Right lobe of liver (tissue), 6 donors: Measurements from ENCODE around the gene COPG1. TPM values are rescaled to one million over a fixed set of nuclear protein-coding genes. Genes with fewer than 3 reads are reported as not detected.

Experiments used
- ATAC-seq, 4 donors: fragments of 200-7000 bp; cut with Tn5 transposase; one replicate each; pipeline ENCODE4 v1.9.1; 2020; ENCODE audit warnings: mild to moderate bottlenecking in 4 of 4, moderate library complexity in 4 of 4
- DNase-seq, 3 donors: peaks; one replicate each; pipeline ENCODE4 v3.0.0-alpha.2; 2020
- H3K27ac ChIP-seq, 3 donors: fragments of 200-600 bp; one replicate each; pipeline ENCODE4 v1.8.0; 2022
- H3K27me3 ChIP-seq, 2 donors: fragments of 200-600 bp; one replicate each; pipeline ENCODE4 v1.8.0; 2022
- H3K36me3 ChIP-seq, 4 donors: fragments of 200-600 bp; sonication (generic) in 1 of 4; one replicate each; pipeline versions ENCODE4 v1.5.1 to v1.8.0; 2017 to 2022; ENCODE audit warnings: control low read depth in 1 of 4
- H3K4me1 ChIP-seq, 4 donors: fragments of 200-600 bp; sonication (generic) in 1 of 4; one replicate each; pipeline versions ENCODE4 v1.5.1 to v1.8.0; 2017 to 2022; ENCODE audit warnings: control low read depth in 1 of 4
- H3K4me3 ChIP-seq, 3 donors: fragments of 200-600 bp; one replicate each; pipeline ENCODE4 v1.8.0; 2022
- H3K9me3 ChIP-seq, 4 donors: fragments of 200-600 bp; sonication (generic) in 1 of 4; one replicate each; pipeline versions ENCODE4 v1.5.1 to v1.8.0; 2017 to 2022; ENCODE audit warnings: control low read depth in 1 of 4
- CTCF ChIP-seq, 4 donors: fragments of 200-600 bp in 3 of 4; fragments of 450-650 bp in 1 of 4; IDR thresholded peaks; one replicate each; pipeline versions ENCODE4 v1.5.1 to v1.8.0; 2016 to 2022; ENCODE audit warnings: antibody characterized with exemption in 4 of 4, mild to moderate bottlenecking in 2 of 4
- POLR2A ChIP-seq: fragments of 450-650 bp; IDR thresholded peaks from one replicate; pipeline ENCODE4 v1.6.1; 2017; ENCODE audit warnings: antibody characterized with exemption, mild to moderate bottlenecking
- WGBS: methylation state at CpG from one replicate; pipeline ENCODE4 v1.1.6; 2018; ENCODE audit warnings: low coverage, low lambda C conversion rate; ENCODE audit not compliant: insufficient coverage; ENCODE audit errors: missing lambda C conversion rate; 5-methylcytosine and 5-hydroxymethylcytosine counted together
- intact Hi-C, 2 donors: fragments of 100-400 bp; cut with DNase I; formaldehyde crosslinking; loops; one replicate each; pipeline versions ENCODE4 v1.11.2 to v1.14.1; 2022
- total RNA-seq, 6 experiments: library from RNA; depleted of rRNA in 2 of 6; stranded (reverse); fragments of >200 nt in 2 of 6; fragmentation: NEBNext Ultra II Directional in 3 of 6; extraction: Animal tissue kit (Norgen Biotek cat#: 25700) in 3 of 6; gene quantifications; one replicate each; pipeline versions ENCODE4 v1.1.0 to v1.2.4, GENCODE V29; 2016 to 2023
- donor health status: DM: no; HTN: yes; CAD: no.
- donor health status: DM: no; HTN: no; CAD: no.
- donor health status: DM: no; HTN: no; CAD: no.
- donor health status: DM: no; HTN: yes; CAD: no.
- donor health status: DM: no; HTN: yes; CAD: no.

COPG1 gene
- total RNA-seq, 6 experiments from 2014 or later, result 75.9 to 140 (median 119) TPM

GRCh38 chr3:129224984-129225393 is 24.4 kb upstream of the COPG1 start:
- TF ChIP-seq CTCF (IDR thresholded peaks at IDR 0.05) (no peak), POLR2A (peak; percentile 73)
- H3K4me1 ChIP-seq, result peaks cover 0 to 36% (median 5%) of the 10 kb centered on the region in 4 donors
- intact Hi-C loops, result no loop called here
- H3K27me3 ChIP-seq, result no peaks in the 10 kb centered on the region
- peak overlapping the region; percentile 79 to 85 (median 82) for H3K27ac ChIP-seq
- peak overlapping the region in 1 of 3 donors; percentile 6 for H3K4me3 ChIP-seq
- ATAC-seq (peak; percentile 93 to 98 (median 96)), DNase-seq (peak; percentile 90 to 97 (median 96))
- no peaks in the 10 kb centered on the region for H3K36me3 ChIP-seq
- 2% methylated on average over 9 of the region's 9 CpGs for WGBS
- no peaks in the 10 kb centered on the region for H3K9me3 ChIP-seq

- intact Hi-C loops, result no loop called here
- 50% methylated on average over 6 of the region's 6 CpGs for WGBS
- Histone ChIP-seq H3K27ac (peak overlapping the region in 2 of 3 donors; percentile 37 to 82), H3K27me3 (no peaks in the 10 kb centered on the region), H3K4me1 (peaks cover 0 to 36% (median 5%) of the 10 kb centered on the region in 4 donors), H3K4me3 (no peak overlapping the region), H3K9me3 (no peaks in the 10 kb centered on the region), H3K36me3 (no peaks in the 10 kb centered on the region)
- TF ChIP-seq CTCF (IDR thresholded peaks at IDR 0.05) (no peak), POLR2A (no peak)
- ATAC-seq (peak; percentile 15 to 67 (median 32)), DNase-seq (peak; percentile 69 to 87 (median 72))
Observed at GRCh38 chr3:129226374-129226773, 23.0 kb upstream of the COPG1 start.

GRCh38 chr3:129228891-129229585 is 20.4 kb upstream of the COPG1 start:
- ATAC-seq (peak in 1 of 4 donors; percentile 3), DNase-seq (peak in 1 of 3 donors; percentile 55)
- intact Hi-C loops, result no loop called here
- no peaks in the 10 kb centered on the region for H3K9me3 ChIP-seq
- H3K27me3 ChIP-seq, result no peaks in the 10 kb centered on the region
- H3K4me1 ChIP-seq, result peaks cover 0 to 31% (median 5%) of the 10 kb centered on the region in 4 donors
- 17% methylated on average over 1 of the region's 11 CpGs for WGBS
- no peaks in the 10 kb centered on the region for H3K36me3 ChIP-seq
- no peak for TF ChIP-seq POLR2A
- H3K27ac ChIP-seq, result peak overlapping the region; percentile 26 to 65 (median 57)
- H3K4me3 ChIP-seq, result no peak overlapping the region

GRCh38 chr3:129230311-129231019 is 18.9 kb upstream of the COPG1 start:
- Histone ChIP-seq H3K9me3 (no peaks in the 10 kb centered on the region), H3K27me3 (no peaks in the 10 kb centered on the region), H3K27ac (peak overlapping the region; percentile 26 to 69 (median 43)), H3K4me1 (peaks cover 0 to 20% (median 2%) of the 10 kb centered on the region in 4 donors), H3K4me3 (no peak overlapping the region), H3K36me3 (no peaks in the 10 kb centered on the region)
- TF ChIP-seq CTCF (IDR thresholded peaks at IDR 0.05), result no peak
- TF ChIP-seq POLR2A, result peak; percentile 39
- 52% methylated on average over 7 of the region's 7 CpGs for WGBS
- ATAC-seq (peak; percentile 38 to 57 (median 47)), DNase-seq (peak in 1 of 3 donors; percentile 30)
- intact Hi-C loops, result no loop called here
